ENCODE results near the gene WDR35. TPM values are rescaled to one million over a fixed set of nuclear protein-coding genes. Genes with fewer than 3 reads are reported as not detected.
"Not testable (repeated sequence)": the region's sequence is repeated elsewhere in the genome, so short reads cannot be mapped to it uniquely, and the experiment has no call there.

WDR35 gene
- total and polyA plus RNA-seq, 8 donors, result 2.6 to 7.2 (median 3.8) TPM

DNA sequence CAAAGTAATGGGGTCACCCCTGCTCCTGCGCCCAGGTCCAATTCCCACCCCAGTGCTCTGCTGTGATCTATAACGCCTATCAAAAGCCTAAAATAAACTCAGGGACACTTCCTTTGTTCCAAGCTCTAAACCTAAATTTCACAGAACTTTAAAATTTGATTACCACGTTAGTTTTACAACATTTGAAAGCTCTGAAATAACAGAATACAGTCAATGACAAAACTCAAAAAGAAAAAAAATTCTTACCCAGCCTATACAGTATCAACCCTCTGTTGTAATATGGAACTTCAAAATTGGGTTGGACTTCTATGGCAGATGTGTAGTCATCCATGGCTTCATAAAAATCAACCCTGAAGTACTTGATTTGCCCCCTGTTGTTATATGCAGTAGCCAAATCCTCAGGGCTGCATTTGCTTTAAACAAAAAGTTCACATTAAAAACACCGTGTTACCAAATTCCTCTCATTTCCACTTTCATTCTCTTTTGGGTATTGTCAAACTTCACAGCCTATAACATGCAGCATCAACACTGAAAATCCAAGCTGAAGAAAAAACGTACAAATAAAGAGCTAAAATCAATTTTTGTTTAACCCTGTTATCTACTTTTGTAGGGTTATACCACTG is 92.2 kb downstream of the WDR35 start:
- DNase-seq (no peak), ATAC-seq (no peak), FAIRE-seq (no peak)
- intact Hi-C loops (cut with DNase I), result no loop called here
- H3K9me3 ChIP-seq, result no peaks in the 10 kb centered on the region
- no peaks in the 10 kb centered on the region for H3K36me3 ChIP-seq
- H3K27me3 ChIP-seq, result no peaks in the 10 kb centered on the region
- H3K4me1 ChIP-seq, result peaks cover 18 to 39% (median 25%) of the 10 kb centered on the region in 3 donors
- H3K27ac ChIP-seq, result no peak overlapping the region
- WGBS, 2 donors, result 61 to 70% methylated on average over 5 of the region's 5 CpGs
- H3K4me3 ChIP-seq, result no peak overlapping the region
- TF ChIP-seq, protein P1, sequence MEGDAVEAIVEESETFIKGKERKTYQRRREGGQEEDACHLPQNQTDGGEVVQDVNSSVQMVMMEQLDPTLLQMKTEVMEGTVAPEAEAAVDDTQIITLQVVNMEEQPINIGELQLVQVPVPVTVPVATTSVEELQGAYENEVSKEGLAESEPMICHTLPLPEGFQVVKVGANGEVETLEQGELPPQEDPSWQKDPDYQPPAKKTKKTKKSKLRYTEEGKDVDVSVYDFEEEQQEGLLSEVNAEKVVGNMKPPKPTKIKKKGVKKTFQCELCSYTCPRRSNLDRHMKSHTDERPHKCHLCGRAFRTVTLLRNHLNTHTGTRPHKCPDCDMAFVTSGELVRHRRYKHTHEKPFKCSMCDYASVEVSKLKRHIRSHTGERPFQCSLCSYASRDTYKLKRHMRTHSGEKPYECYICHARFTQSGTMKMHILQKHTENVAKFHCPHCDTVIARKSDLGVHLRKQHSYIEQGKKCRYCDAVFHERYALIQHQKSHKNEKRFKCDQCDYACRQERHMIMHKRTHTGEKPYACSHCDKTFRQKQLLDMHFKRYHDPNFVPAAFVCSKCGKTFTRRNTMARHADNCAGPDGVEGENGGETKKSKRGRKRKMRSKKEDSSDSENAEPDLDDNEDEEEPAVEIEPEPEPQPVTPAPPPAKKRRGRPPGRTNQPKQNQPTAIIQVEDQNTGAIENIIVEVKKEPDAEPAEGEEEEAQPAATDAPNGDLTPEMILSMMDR (IDR thresholded peaks at IDR 0.05), result no peak

- Histone ChIP-seq H3K27me3 (no peaks in the 10 kb centered on the region), H3K36me3 (no peaks in the 10 kb centered on the region), H3K4me1 (peaks cover 18 to 35% (median 23%) of the 10 kb centered on the region in 3 donors), H3K27ac (no peak overlapping the region), H3K9me3 (no peaks in the 10 kb centered on the region), H3K4me3 (no peak overlapping the region)
- FAIRE-seq, result no peak
- 73 to 76% methylated on average over 3 of the region's 3 CpGs for WGBS, 2 donors
- intact Hi-C loops (cut with DNase I), result no loop called here
- TF ChIP-seq, protein P1 (IDR thresholded peaks at IDR 0.05), result no peak
- ATAC-seq, result no peak
- DNase-seq, result no peak
These were observed 94.4 kb downstream of the WDR35 start for GRCh38 chr2:19895535-19895934.

GRCh38 chr2:19894134-19894792 is 95.6 kb downstream of the WDR35 start:
- WGBS, 2 donors, result 94 to 98% methylated on average over 4 of the region's 4 CpGs
- H3K27me3 ChIP-seq, result no peaks in the 10 kb centered on the region
- no peaks in the 10 kb centered on the region for H3K9me3 ChIP-seq
- TF ChIP-seq, protein P1 (IDR thresholded peaks at IDR 0.05), result no peak
- H3K36me3 ChIP-seq, result no peaks in the 10 kb centered on the region
- ATAC-seq, result no peak
- intact Hi-C loops (cut with DNase I), result no loop called here
- H3K27ac ChIP-seq, result no peak overlapping the region
- FAIRE-seq, result no peak
- DNase-seq, result no peak
- H3K4me3 ChIP-seq, result no peak overlapping the region
- H3K4me1 ChIP-seq, result peaks cover 14 to 23% (median 21%) of the 10 kb centered on the region in 3 donors

DNA sequence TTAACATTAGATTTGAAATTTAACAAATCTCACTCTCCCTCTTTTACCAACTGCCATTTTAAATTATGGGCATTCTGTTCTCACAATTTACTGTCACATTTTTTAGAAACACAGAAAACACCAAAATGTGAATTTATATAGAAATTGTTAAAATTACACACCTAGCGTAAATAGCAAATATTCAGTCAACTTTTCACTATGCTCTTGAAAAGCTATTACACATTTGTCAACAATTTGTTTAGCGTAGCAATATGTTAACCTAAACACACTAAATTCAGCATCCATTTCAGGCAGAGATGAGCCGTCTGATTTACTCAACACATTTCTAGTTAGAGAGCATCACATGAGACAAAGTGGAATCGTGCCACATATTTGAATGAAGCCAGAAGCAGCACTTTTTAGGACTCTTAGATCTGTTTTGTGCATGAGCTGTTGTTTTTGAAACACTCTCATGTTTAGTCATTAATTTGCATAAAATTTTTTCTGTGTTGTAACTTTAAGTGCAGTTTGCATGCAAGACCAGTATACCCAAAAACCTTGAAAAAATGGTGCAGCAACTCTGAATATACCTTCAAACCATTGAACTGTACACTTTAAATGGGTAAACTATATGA is 96.3 kb downstream of the WDR35 start:
- 94% methylated on average over 4 of the region's 4 CpGs for WGBS, 2 donors
- ATAC-seq (no peak), DNase-seq (no peak), FAIRE-seq (no peak)
- intact Hi-C loops (cut with DNase I), result no loop called here
- H3K9me3 ChIP-seq, result no peaks in the 10 kb centered on the region
- no peaks in the 10 kb centered on the region for H3K36me3 ChIP-seq
- TF ChIP-seq, protein P1 (IDR thresholded peaks at IDR 0.05), result no peak
- no peaks in the 10 kb centered on the region for H3K27me3 ChIP-seq
- peaks cover 7 to 18% (median 14%) of the 10 kb centered on the region in 3 donors for H3K4me1 ChIP-seq
- no peak overlapping the region for H3K27ac ChIP-seq
- H3K4me3 ChIP-seq, result no peak overlapping the region

- ATAC-seq; FAIRE-seq; H3K27me3 ChIP-seq; H3K4me1 ChIP-seq; intact Hi-C loops (cut with DNase I); H3K4me3 ChIP-seq; H3K27ac ChIP-seq; H3K9me3 ChIP-seq; H3K36me3 ChIP-seq; DNase-seq: not testable (repeated sequence)
- WGBS, 2 donors, result 64 to 81% methylated on average over 4 of the region's 4 CpGs
These were observed 97.9 kb downstream of the WDR35 start for GRCh38 chr2:19891971-19892370.

All from pancreas (tissue), 10 donors.